Keratinocyte (primary cell): Measurements from ENCODE around the gene SEPTIN10. TPM values are rescaled to one million over a fixed set of nuclear protein-coding genes. Genes with fewer than 3 reads are reported as not detected.

ENCODE experiments used
- DNase-seq: peaks from one replicate; pipeline ENCODE4 v3.0.0-alpha.2; 2011; ENCODE audit warnings: low read depth, missing footprints, low spot score
- FAIRE-seq: peaks from 2 replicates; lab custom pipeline; 2011; peaks lifted over from hg19 to GRCh38; lab: Jason Lieb, UNC
- H2AFZ ChIP-seq: 2 replicates; pipeline ENCODE4 v1.6.0; 2012; ENCODE audit warnings: low read length, control low read depth, inconsistent platforms; ENCODE audit not compliant: control insufficient read depth
- H3K27ac ChIP-seq: 2 replicates; pipeline ENCODE4 v1.5.1; 2011; ENCODE audit warnings: low read length; ENCODE audit not compliant: control insufficient read depth, insufficient read depth
- H3K27me3 ChIP-seq: 3 replicates; pipeline ENCODE4 v1.6.0; 2011; ENCODE audit warnings: low read length; ENCODE audit not compliant: control insufficient read depth, insufficient read depth; ENCODE audit errors: extremely low read depth
- H3K36me3 ChIP-seq, 2 experiments: 2 replicates in 1 of 2; 3 replicates in 1 of 2; pipeline ENCODE4 v1.5.1; 2011; ENCODE audit warnings: low read length in 2 of 2, mild to moderate bottlenecking in 1 of 2; ENCODE audit not compliant: control insufficient read depth in 2 of 2, insufficient read depth in 2 of 2; ENCODE audit errors: extremely low read depth in 1 of 2
- H3K4me1 ChIP-seq: 3 replicates; pipeline ENCODE4 v1.5.1; 2011; ENCODE audit warnings: low read length; ENCODE audit not compliant: control insufficient read depth, insufficient read depth; ENCODE audit errors: extremely low read depth
- H3K4me2 ChIP-seq: 3 replicates; pipeline ENCODE4 v1.6.0; 2011; ENCODE audit warnings: low read depth, low read length; ENCODE audit not compliant: control insufficient read depth, insufficient read depth; ENCODE audit errors: extremely low read depth
- H3K4me3 ChIP-seq, 3 experiments: fragments of 200-600 bp in 1 of 3; sonication (generic) in 1 of 3; 2 replicates in 2 of 3; 3 replicates in 1 of 3; pipeline ENCODE4 v1.5.1; 2011 to 2016; ENCODE audit warnings: low read length in 3 of 3, mild to moderate bottlenecking in 3 of 3, control low read depth in 2 of 3, inconsistent platforms in 1 of 3, low read depth in 1 of 3, mixed read lengths in 1 of 3, mixed run types in 1 of 3, moderate library complexity in 1 of 3; ENCODE audit not compliant: control insufficient read depth in 2 of 3, insufficient read depth in 2 of 3; ENCODE audit errors: extremely low read depth in 1 of 3
- H3K79me2 ChIP-seq: 2 replicates; pipeline ENCODE4 v1.6.0; 2012; ENCODE audit warnings: low read length; ENCODE audit not compliant: control insufficient read depth, insufficient read depth
- H3K9ac ChIP-seq: 3 replicates; pipeline ENCODE4 v1.6.0; 2011; ENCODE audit warnings: low read length; ENCODE audit not compliant: control insufficient read depth, insufficient read depth; ENCODE audit errors: extremely low read depth
- H3K9me1 ChIP-seq: 3 replicates; pipeline ENCODE4 v1.6.0; 2011; ENCODE audit warnings: low read length; ENCODE audit not compliant: control insufficient read depth, insufficient read depth; ENCODE audit errors: extremely low read depth
- H3K9me3 ChIP-seq: 2 replicates; pipeline ENCODE4 v1.5.1; 2012; ENCODE audit warnings: low read depth, low read length; ENCODE audit not compliant: control insufficient read depth
- H4K20me1 ChIP-seq: 3 replicates; pipeline ENCODE4 v1.6.0; 2011; ENCODE audit warnings: low read length; ENCODE audit not compliant: control insufficient read depth, insufficient read depth; ENCODE audit errors: extremely low read depth
- CTCF ChIP-seq, 3 experiments: IDR thresholded peaks in 1 of 3; conservative IDR thresholded peaks in 1 of 3; optimal IDR thresholded peaks in 1 of 3; 2 replicates in 2 of 3; 3 replicates in 1 of 3; pipeline versions ENCODE3 to v1.5.1; 2011; ENCODE audit warnings: low read length in 3 of 3, mild to moderate bottlenecking in 3 of 3, moderate library complexity in 2 of 3, control low read depth in 1 of 3, inconsistent platforms in 1 of 3; ENCODE audit not compliant: insufficient read depth in 2 of 3; ENCODE audit errors: extremely low read depth in 1 of 3
- EZH2 ChIP-seq: IDR thresholded peaks from one replicate; pipeline ENCODE4 v1.6.1; 2012; ENCODE audit warnings: inconsistent platforms, mild to moderate bottlenecking, low read length, moderate library complexity
- dilution Hi-C: fragments of 300-500 bp; cut with MboI; formaldehyde crosslinking; loops from one replicate; pipeline ENCODE4 v1.7.0; 2020; ENCODE audit warnings: low sequenced_read_pairs; ENCODE audit not compliant: extremely low pct_ligation_motif_present
- polyA plus RNA-seq, 5 experiments: library from polyadenylated mRNA; depleted of rRNA in 3 of 5; stranded (reverse) in 3 of 5; stranded (forward) in 1 of 5; unstranded in 1 of 5; fragments of >200 nt; gene quantifications; 1 replicate in 1 of 5; 2 replicates in 3 of 5; 3 replicates in 1 of 5; pipeline versions ENCODE4 v1.2.1 to v1.2.3, GENCODE V29; 2011 to 2012; ENCODE audit warnings: missing spikeins in 2 of 5, low read depth in 1 of 5, low replicate concordance in 1 of 5

The SEPTIN10 gene
- polyA plus RNA-seq, 1 donor (not counting 4 experiments of a cell fraction or from before 2014, with no cell fraction given): 72.6 TPM

- H3K9ac ChIP-seq: no peak overlapping the region
- H3K4me2 ChIP-seq: peak overlapping the region; percentile 94
- peaks cover 42% of the 10 kb centered on the region for H3K79me2 ChIP-seq
- TF ChIP-seq EZH2 (no peak), CTCF (optimal IDR thresholded peaks at IDR 0.05 in 1 of 3, IDR thresholded peaks at IDR 0.05 in 1 of 3, conservative IDR thresholded peaks at IDR 0.05 in 1 of 3; ENCODE audit: extremely low read depth in 1 of 3, insufficient read depth in 2 of 3, low read length in 3 of 3) (no peak)
- H3K27me3 ChIP-seq: no peaks in the 10 kb centered on the region
- peaks cover 0 to 3% of the 10 kb centered on the region in 2 experiments for H3K36me3 ChIP-seq
- no peaks in the 10 kb centered on the region for H3K9me3 ChIP-seq
- dilution Hi-C loops: no loop called here
- peaks cover 17% of the 10 kb centered on the region for H3K4me1 ChIP-seq
- H3K9me1 ChIP-seq: no peaks in the 10 kb centered on the region
- H3K4me3 ChIP-seq: no peak overlapping the region
- H4K20me1 ChIP-seq: peaks cover 12% of the 10 kb centered on the region
- DNase-seq (no peak), FAIRE-seq (no peak)
- no peak overlapping the region for H2AFZ ChIP-seq
- no peak overlapping the region for H3K27ac ChIP-seq
Observed at GRCh38 chr2:109619032-109619615, 5.4 kb upstream of the SEPTIN10 start.

GRCh38 chr2:109616184-109616583, 2.4 kb upstream of the SEPTIN10 start:
- H3K36me3 ChIP-seq: peaks cover 0 to 3% of the 10 kb centered on the region in 2 experiments
- dilution Hi-C loops: no loop called here
- H2AFZ ChIP-seq: no peak overlapping the region
- H3K27me3 ChIP-seq: no peaks in the 10 kb centered on the region
- H3K4me1 ChIP-seq: peaks cover 23% of the 10 kb centered on the region
- H4K20me1 ChIP-seq: peaks cover 12% of the 10 kb centered on the region
- peak overlapping the region; percentile 68 for H3K27ac ChIP-seq
- peak overlapping the region; percentile 84 for H3K9ac ChIP-seq
- TF ChIP-seq CTCF (optimal IDR thresholded peaks at IDR 0.05 in 1 of 3, IDR thresholded peaks at IDR 0.05 in 1 of 3, conservative IDR thresholded peaks at IDR 0.05 in 1 of 3; ENCODE audit: extremely low read depth in 1 of 3, insufficient read depth in 2 of 3, low read length in 3 of 3): no peak
- TF ChIP-seq EZH2: no peak
- FAIRE-seq (peak; percentile 36), DNase-seq (no peak)
- H3K9me3 ChIP-seq: no peaks in the 10 kb centered on the region
- H3K4me3 ChIP-seq: peak overlapping the region; percentile 57 to 77 (median 70)
- H3K9me1 ChIP-seq: no peaks in the 10 kb centered on the region
- H3K79me2 ChIP-seq: peaks cover 64% of the 10 kb centered on the region
- H3K4me2 ChIP-seq: peak overlapping the region; percentile 94
